GM23248 (cell line): Measurements from ENCODE around the gene ATXN3L. TPM values are rescaled to one million over a fixed set of nuclear protein-coding genes. Genes with fewer than 3 reads are reported as not detected.

Experiments used
- DNase-seq: peaks from one replicate; pipeline ENCODE4 v3.0.0-alpha.2; 2015
- H2AFZ ChIP-seq: fragments of 200-600 bp; sonication (generic); 2 replicates; pipeline ENCODE4 v1.6.1; 2016; ENCODE audit warnings: antibody characterized with exemption
- H3F3A ChIP-seq: fragments of 200-600 bp; sonication (generic); 2 replicates; pipeline ENCODE4 v1.6.1; 2016; ENCODE audit warnings: mild to moderate bottlenecking, antibody characterized with exemption, mixed run types; ENCODE audit not compliant: insufficient read depth
- H3K27ac ChIP-seq: fragments of 200-600 bp; sonication (generic); 2 replicates; pipeline ENCODE4 v1.5.1; 2016; ENCODE audit warnings: mild to moderate bottlenecking
- H3K27me3 ChIP-seq: fragments of 200-600 bp; sonication (generic); replicated peaks from 2 replicates; pipeline ENCODE4 v1.6.1; 2016; ENCODE audit warnings: mild to moderate bottlenecking; ENCODE audit not compliant: insufficient read depth
- H3K36me3 ChIP-seq: fragments of 200-600 bp; sonication (generic); 2 replicates; pipeline ENCODE4 v1.6.1; 2016; ENCODE audit warnings: low read depth, mild to moderate bottlenecking
- H3K4me1 ChIP-seq: fragments of 200-600 bp; sonication (generic); 2 replicates; pipeline ENCODE4 v1.6.1; 2016; ENCODE audit warnings: mild to moderate bottlenecking; ENCODE audit not compliant: insufficient read depth
- H3K4me2 ChIP-seq: fragments of 200-600 bp; sonication (generic); one replicate; pipeline ENCODE4 v1.6.1; 2016; ENCODE audit warnings: mild to moderate bottlenecking; ENCODE audit not compliant: unreplicated experiment
- H3K4me3 ChIP-seq: fragments of 200-600 bp; sonication (generic); 2 replicates; pipeline ENCODE4 v1.5.1; 2016; ENCODE audit warnings: mild to moderate bottlenecking
- H3K79me2 ChIP-seq: fragments of 200-600 bp; sonication (generic); 2 replicates; pipeline ENCODE4 v1.6.1; 2016; ENCODE audit warnings: mild to moderate bottlenecking; ENCODE audit not compliant: insufficient read depth
- H3K9ac ChIP-seq: fragments of 200-600 bp; sonication (generic); 2 replicates; pipeline ENCODE4 v1.6.1; 2016; ENCODE audit warnings: mild to moderate bottlenecking
- H3K9me2 ChIP-seq: fragments of 200-600 bp; sonication (generic); 2 replicates; pipeline ENCODE4 v1.6.1; 2016; ENCODE audit warnings: mixed run types, mild to moderate bottlenecking, moderate library complexity; ENCODE audit not compliant: insufficient read depth
- H3K9me3 ChIP-seq: fragments of 200-600 bp; sonication (generic); one replicate; pipeline ENCODE4 v1.6.1; 2017; ENCODE audit warnings: low read depth
- H4K20me1 ChIP-seq: fragments of 200-600 bp; sonication (generic); 2 replicates; pipeline ENCODE4 v1.6.0; 2016; ENCODE audit not compliant: insufficient read depth
- EZH2 ChIP-seq: fragments of 200-600 bp; sonication (generic); IDR thresholded peaks from 2 replicates; pipeline ENCODE4 v1.6.1; 2018; ENCODE audit warnings: antibody characterized with exemption, mild to moderate bottlenecking; ENCODE audit not compliant: insufficient read depth, poor library complexity, severe bottlenecking
- EZH2phosphoT487 ChIP-seq: fragments of 200-600 bp; sonication (generic); IDR thresholded peaks from 2 replicates; pipeline ENCODE4 v1.6.1; 2018; ENCODE audit warnings: antibody characterized with exemption, moderate library complexity, mild to moderate bottlenecking, low read depth; ENCODE audit not compliant: insufficient read depth
- WGBS, 2 experiments: methylation state at CpG; one replicate each; pipeline ENCODE4 v1.1.6; 2015 to 2017; ENCODE audit warnings: low lambda C conversion rate in 2 of 2, low coverage in 1 of 2; ENCODE audit errors: missing lambda C conversion rate in 2 of 2; 5-methylcytosine and 5-hydroxymethylcytosine counted together
- in situ Hi-C: fragments of 300-500 bp; cut with MboI; formaldehyde crosslinking; loops from 2 replicates; pipeline ENCODE4 v1.15.0; 2020
- polyA plus RNA-seq: library from polyadenylated mRNA; unstranded; fragments of >200 nt; fragmentation: Nextera tagmentation; extraction: Ambion mirVana; gene quantifications from 2 replicates; pipeline ENCODE4 v1.2.1, GENCODE V29; 2016
- total RNA-seq: library from RNA; depleted of rRNA; stranded (reverse); fragments of >200 nt; shearing (Covaris generic); gene quantifications from 2 replicates; pipeline ENCODE4 v1.2.3, GENCODE V29; 2014; rRNA removed

The ATXN3L gene
- total and polyA plus RNA-seq, 2 experiments from 2014 or later, result not detected

DNA sequence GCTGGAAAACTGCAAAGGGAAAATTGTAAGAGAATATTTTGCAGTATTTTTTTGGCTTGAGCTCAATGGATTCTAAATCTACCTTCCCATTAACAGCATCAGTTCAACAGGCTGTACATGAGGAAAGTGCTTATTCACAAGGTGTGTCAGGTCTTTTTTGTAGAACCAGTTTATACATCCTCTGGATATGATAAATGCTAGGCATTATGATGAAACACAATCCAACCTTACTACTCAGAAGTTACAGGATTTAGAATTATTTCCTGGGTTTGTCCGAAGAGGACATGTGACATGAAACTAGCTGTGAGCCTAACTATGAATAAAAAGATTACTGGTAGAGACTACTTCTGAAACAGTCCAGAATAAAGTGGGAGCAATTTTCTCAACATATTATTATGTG is 49.5 kb downstream of the ATXN3L start:
- in situ Hi-C loops, result no loop called here

DNA sequence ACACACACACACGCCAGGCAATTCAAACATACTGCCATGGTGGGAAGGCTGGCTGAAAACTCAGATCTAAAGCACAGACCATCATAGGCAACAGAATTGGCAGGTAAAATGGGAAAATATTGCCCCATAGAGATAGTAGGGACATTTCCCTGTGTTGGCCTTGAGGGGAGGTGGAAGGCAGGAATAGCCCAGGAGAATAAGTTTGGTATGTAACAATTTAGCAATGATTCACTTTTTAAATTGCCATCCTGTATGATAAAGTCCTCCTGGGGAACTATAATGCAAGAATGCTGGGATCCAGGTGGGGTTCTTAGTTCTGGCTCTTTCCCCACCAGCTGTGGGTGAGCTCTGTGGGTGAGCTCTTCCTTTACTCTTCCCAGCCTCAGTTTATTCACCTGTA is 51.0 kb downstream of the ATXN3L start:
- H4K20me1 ChIP-seq, result no peaks in the 10 kb centered on the region
- WGBS, 2 experiments, result 100% methylated on average over 1 of the region's 1 CpG
- TF ChIP-seq EZH2phosphoT487 (no peak), EZH2 (no peak)
- DNase-seq, result no peak
- H3K9me2 ChIP-seq, result no peaks in the 10 kb centered on the region
- no peak overlapping the region for H3K4me2 ChIP-seq
- H3K79me2 ChIP-seq, result no peaks in the 10 kb centered on the region
- H3K27me3 ChIP-seq, result no peaks in the 10 kb centered on the region
- H3K27ac ChIP-seq, result no peak overlapping the region
- in situ Hi-C loops, result no loop called here
- H3F3A ChIP-seq, result no peaks in the 10 kb centered on the region
- no peaks in the 10 kb centered on the region for H3K4me1 ChIP-seq
- H2AFZ ChIP-seq, result no peak overlapping the region
- no peaks in the 10 kb centered on the region for H3K36me3 ChIP-seq
- no peak overlapping the region for H3K4me3 ChIP-seq
- H3K9me3 ChIP-seq, result no peaks in the 10 kb centered on the region
- H3K9ac ChIP-seq, result no peak overlapping the region

More for the DNA sequence above, 49.5 kb downstream of the ATXN3L start:
- WGBS, 2 experiments, result 86 to 100% methylated on average over 1 of the region's 1 CpG
- Histone ChIP-seq H3K27me3 (no peaks in the 10 kb centered on the region), H3K4me2 (no peak overlapping the region), H3K4me3 (no peak overlapping the region), H3K9me2 (no peaks in the 10 kb centered on the region), H3K9me3 (no peaks in the 10 kb centered on the region), H3K27ac (no peak overlapping the region), H3K79me2 (no peaks in the 10 kb centered on the region), H2AFZ (no peak overlapping the region), H3F3A (no peaks in the 10 kb centered on the region), H3K4me1 (no peaks in the 10 kb centered on the region), H3K9ac (no peak overlapping the region), H4K20me1 (no peaks in the 10 kb centered on the region), H3K36me3 (no peaks in the 10 kb centered on the region)
- TF ChIP-seq EZH2 (no peak), EZH2phosphoT487 (no peak)
- DNase-seq, result no peak

Other genes with a start within 250 kb of the ATXN3L start
- gene EGFL6, start 249.5 kb upstream of the ATXN3L start, total RNA-seq, result not detected in 2 replicates
- not detected in 2 replicates for gene EGFL6, start 249.5 kb upstream of the ATXN3L start, polyA plus RNA-seq